GM21390 (cell line): Measurements from ENCODE around the gene PGA3.
"Not testable (repeated sequence)": the region's sequence is repeated elsewhere in the genome, so short reads cannot be mapped to it uniquely, and the experiment has no call there.

Experiments used
- ATAC-seq: cut with Tn5 transposase; IDR thresholded peaks from one replicate; pipeline ENCODE4 v1.9.1; 2021; ENCODE audit not compliant: unreplicated experiment

PGA3 gene

DNA sequence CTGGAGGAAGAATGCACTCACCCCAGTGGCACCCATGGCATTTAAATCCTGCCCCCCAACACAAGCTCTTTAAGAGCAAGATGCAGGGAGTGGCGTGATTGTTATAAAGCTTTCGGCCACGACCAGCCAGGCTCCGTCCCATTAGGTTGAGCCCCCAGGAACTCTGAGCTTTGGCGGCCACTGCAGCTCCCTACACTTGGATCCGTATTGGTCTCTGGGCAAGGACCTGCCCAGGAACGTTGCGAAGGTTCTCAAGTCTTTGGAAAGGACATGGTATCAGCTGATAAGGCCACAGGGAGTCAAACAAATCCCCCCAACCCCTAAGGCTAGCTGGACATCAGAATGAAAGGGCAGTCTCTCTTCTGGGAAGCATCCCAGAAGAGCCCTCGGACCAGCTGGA lies 32.7 kb upstream of the PGA3 start:
- ATAC-seq: no peak

DNA sequence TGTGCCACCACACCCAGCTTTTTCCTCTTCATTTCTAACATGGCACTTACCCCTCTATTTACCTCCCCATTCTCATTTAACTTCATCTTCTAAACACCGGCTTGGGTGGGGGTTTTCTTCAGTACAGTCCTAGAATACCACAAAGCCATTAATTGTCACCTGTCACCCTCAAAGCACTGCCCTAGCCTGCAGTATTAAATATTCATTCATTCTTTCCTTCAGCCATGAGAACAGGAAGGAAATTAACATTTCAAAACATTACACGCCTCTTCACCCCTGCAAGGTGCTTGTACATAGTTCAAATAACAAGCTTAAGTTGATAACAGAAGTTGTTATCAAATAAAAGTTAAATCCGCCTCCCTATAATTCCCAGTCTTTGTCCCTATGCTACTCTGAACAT lies 31.4 kb upstream of the PGA3 start:
- no peak for ATAC-seq

DNA sequence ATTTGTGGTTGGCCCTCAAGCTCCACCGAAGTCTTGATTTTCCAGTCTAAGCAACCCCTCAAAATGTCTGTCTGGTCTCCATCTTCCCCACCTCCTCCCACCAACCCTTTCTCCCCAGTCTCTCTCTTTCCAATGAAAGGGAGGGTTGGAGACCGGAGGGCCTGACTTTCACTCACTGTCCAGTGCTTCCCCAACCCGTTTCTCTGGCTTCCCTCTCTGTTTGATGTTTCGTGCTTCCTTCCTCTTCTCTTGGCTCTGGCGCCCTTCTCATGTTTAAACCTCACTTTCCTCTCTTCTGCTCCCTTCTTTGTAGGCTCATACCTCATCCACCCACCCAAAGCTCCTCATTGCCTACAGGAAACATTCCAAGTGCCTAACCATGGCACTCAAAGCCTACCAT lies 31.0 kb upstream of the PGA3 start:
- ATAC-seq: no peak

DNA sequence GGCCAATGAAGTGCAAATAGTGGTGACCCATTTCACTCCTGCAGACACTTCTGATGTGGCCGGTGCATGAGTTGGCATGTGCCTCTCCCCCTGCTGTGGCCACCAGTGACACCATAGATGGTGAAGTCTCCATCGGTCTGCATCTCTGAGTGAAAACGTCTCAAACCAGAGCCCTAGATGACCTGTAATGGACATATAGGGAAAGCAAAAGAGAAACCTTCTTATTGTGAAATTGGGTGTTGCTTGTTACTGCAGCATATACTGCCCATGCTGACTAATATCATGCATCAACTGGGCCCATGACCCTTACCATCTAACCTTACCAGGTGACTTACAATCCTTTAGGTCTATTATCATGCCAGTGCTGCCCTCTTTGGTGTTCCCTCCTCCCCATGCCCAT lies 30.4 kb upstream of the PGA3 start:
- no peak for ATAC-seq

DNA sequence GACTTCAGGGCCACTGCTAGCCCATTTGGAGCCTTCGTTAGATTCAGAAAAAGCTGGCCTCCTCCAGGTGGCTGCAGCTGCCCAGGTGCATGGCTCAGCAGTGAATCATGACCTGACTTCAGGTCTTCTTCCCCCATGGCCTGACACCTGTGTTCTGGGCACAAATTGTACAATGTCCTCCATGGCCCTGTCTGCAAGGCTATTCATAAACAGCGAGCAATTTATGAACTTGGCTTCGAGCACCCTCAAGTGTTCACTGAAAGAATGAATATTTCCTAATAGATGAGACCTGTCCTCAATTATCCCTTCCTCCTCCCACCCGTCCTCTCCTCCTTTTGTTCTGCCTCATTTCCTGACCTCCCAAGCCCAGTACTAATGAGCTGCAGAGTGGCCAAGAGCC lies 29.9 kb upstream of the PGA3 start:
- ATAC-seq: no peak

DNA sequence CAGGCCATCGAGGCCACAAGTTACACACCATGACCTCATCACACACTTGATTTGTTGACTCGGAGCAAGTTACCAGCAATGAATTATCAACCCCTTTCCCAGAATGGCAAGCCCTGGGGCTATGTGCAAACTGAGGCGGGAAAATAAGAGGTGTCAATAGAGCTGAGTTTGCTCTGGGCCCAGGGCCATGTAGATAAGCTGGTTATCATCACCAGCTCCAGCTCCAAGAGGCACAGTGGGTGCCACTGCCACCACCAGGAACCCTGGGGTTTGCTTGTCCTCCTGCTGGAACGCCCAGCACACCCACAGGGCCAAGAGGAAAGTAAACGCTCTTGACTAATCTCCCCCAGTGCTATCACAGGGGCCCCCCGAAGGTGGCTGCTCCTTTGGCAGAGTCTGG lies 29.0 kb upstream of the PGA3 start:
- no peak for ATAC-seq

DNA sequence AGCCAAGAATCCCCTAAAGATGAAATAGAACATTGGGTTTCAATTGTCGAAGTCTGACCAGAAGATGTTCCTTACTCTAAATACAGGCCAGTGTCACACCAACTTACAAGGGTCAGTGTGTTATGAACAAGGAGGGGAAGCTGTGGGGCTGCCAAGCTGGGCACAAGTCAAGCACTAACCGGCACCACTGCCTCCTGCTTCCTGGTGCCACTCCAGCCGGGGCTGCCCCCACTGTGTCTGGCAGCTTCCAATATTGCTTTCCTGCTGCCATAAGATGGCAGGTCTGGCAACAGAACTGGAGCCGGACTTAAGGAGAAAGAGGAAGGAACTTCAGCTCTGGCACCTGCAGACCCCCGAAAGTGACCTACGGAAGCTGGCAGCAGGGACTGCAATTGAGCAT lies 28.4 kb upstream of the PGA3 start:
- no peak for ATAC-seq

DNA sequence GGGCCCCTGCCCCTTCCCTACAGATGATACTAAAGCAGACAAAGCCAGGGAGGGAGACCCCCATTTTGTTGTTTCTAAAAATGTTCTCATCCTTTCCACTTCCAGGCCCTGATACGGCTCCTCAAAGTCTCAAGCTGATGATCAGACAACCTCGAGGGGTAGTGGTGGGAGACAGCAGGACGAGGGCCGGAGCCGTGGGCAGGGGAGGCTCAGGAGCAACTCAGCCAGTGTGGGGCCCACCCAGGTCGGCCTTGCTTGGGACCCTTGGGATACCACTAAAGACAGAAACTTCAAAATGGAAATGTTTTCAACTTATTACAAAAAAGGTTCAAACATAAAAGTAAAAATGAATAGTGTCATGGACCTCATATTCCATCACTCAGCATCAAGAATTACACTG lies 26.9 kb upstream of the PGA3 start:
- no peak for ATAC-seq

DNA sequence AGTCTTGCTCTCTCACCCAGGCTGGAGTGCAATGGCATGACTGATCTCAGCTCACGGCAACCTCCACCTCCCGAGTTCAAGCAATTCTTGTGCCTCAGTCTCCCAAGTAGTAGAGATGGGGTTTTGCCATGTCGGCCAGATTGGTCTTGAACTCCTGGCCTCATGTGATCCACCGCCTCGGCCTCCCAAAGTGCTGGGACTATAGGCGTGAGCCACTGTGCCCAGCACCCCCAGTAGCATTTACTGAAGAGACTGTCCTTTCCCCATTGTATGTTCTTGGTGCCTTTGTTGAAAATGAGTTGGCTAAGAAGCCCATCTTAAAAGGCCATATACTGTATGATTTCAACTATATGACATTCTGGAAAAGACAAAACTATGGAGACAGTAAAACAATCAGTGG lies 23.1 kb upstream of the PGA3 start:
- not testable (repeated sequence) for ATAC-seq

DNA sequence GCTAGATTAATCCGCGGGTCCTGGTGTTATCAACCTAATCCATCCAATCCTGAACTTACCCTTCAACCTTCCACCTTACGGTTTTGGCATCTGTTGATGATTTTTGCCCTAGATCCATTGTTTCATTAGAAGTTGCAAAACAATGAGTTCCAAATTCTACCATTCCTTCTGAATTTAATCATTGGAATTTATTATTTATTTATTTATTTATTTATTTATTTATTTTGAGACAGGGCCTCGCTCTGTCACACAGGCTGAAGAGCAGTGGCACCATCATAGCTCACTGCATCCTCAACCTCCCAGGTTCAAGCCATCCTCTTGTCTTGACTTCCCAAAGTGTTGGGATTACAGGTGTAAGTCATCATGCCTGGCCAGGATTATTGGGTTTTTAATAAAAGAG lies 21.8 kb upstream of the PGA3 start:
- no peak for ATAC-seq

DNA sequence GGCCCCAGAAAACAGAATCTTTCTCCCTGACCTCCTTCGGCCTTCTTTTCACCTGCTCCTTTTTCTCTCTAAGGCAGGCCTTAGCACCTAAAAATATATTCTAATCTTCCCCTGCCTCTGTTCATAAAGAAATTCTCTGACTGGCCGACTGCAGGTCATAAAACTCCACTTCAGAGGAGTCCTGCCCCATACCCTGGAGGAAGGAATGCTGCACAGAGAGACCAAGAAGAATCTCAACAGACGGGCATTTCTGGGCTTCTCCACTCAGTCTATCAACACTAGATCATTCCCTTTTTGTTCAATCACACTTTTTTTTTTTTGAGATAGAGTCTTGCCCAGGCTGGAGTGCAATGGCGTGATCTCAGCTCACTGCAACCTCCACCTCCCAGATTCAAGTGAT lies 19.7 kb upstream of the PGA3 start:
- ATAC-seq: no peak

DNA sequence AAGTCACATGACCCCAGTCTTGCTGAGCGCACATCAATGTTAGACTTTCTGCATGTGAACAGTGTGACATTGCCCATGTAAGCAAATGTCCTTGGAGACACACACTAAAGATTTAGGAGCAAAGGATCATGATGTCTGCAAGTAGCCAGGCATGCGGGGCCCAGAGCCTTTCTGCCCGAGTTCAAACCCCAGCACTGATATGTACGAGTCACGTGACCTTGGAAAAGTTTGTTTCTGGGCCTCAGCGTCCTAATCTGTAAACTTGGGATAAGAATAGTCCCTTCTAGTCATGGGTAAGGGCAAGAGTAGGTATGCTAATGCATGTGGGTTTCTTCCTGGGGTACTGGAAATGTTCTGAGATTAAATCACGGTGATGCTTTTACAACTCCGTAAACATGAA lies 16.8 kb upstream of the PGA3 start:
- no peak for ATAC-seq

DNA sequence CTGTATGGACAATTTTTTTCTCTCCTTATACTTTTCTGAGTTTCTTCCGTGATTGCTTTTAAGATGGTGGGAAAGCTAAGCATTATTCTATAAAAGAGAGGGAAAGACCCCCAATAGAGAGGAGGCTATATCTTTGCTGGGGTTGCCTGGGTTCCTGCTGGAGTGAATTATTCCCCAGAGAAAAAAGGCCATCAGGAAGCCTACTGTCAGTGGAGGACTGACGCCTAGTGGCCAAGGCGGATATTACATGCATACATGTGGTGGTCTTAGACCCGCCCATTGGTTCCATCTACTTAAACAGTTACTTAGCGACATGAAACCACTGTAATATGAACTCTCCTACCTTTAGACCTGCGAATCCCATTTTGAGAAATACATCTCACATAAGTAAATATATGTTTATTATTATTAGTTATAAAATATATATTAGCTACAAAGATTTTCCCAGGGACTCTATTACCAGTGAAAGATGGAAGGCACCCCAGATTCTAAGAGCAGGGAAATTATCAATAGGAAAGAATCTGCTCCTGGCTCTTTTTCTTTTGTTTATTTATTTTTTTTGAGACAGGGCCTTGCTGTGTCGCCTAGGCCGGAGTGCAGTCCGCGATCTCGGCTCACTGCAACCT lies 15.7 kb upstream of the PGA3 start:
- peak; percentile 46 for ATAC-seq

DNA sequence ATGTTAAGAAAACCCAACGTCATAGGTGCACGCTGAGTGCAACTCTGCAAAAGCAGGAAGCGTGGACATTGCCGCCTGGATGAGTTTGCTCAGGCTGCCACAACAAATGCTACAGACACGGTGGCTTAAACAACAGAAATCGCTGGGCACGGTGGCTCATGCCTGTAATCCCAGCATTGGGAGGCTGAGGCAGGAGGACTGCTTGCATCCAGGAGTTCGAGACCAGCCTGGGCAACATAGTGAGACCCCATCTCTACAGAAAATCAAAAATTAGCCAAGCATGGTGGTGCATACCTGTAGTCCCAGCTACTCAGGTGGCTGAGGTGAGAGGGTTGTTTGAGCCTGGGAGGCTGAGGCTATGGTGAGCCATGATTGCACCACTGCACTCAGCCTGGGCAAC lies 13.4 kb upstream of the PGA3 start:
- ATAC-seq: no peak

DNA sequence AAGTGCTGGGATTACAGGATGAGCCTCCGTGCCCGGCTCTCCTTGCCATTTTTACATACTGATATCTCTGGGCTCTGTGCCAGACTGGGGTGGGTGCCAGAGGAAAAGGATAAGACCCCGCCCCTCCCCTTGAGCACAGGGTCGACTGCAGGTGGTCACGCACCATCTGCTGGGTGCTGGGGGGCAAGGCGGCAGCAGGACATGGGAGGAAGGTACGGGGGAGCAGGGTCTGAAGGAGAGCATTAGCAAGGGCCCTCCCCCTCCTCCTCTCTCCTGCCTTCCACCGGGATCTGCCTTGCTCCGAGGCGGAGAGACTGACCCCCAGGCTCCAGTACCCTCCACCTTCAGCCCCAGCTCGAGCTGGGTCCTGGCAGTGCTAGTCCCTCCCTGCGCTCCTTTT lies 9.7 kb upstream of the PGA3 start:
- ATAC-seq: no peak

DNA sequence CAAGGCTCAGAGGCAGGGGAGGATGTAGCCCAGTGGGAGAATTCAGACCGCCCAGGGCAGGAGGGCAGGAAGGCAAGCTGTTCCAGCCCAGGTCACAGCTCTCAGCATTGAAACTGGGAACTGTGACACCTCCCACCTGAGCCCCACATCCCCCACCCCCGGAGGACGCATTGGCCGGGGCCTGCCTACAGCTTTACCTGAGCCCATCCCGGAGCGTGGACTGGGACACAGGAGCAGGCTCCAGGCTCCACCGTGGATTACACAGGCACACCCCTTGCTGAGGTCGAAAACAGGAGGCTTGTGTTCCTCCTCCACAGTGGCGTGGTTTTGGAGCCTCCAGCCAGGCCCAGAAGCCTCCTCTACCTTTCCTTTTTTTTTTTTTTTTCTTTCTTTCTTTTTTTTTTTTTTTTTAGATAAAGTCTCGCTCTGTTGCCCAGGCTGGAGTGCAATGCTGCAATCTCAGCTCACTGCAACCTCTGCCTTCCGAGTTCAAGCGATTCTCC lies 9.1 kb upstream of the PGA3 start:
- ATAC-seq: no peak

DNA sequence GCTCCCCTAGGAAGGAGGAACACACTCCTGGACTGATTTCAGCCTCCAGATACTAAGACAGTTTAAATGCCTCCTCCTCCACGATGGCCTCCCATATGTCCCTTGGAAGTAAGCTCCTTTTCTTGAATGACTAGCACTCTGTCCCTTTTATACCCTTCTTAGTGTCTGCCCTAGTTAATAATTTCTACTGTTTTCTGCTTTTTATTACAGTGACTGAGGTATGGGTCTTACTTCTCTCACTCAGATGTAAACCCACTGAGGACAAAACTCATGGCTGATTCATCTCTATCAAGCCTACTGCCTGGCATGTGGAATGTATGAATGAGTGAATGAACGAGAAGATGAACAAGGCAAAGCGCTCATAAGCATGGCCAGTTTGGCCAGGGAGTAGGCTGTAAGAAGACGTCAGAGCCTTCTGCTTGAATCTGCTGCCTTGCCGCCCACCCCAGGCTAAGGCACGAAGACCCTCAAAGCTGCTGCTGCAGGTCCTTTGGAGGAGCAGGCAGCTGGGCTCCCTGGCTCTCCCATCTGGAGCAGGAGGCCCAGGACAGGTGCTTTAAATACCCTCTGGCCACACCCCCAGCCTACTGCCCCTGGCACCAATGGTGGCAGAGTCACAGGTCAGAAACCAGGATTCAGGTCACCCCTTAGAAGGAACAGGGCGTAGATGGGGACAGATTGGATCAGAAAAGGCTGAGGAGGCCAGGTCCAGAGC lies 8.2 kb upstream of the PGA3 start:
- no peak for ATAC-seq

DNA sequence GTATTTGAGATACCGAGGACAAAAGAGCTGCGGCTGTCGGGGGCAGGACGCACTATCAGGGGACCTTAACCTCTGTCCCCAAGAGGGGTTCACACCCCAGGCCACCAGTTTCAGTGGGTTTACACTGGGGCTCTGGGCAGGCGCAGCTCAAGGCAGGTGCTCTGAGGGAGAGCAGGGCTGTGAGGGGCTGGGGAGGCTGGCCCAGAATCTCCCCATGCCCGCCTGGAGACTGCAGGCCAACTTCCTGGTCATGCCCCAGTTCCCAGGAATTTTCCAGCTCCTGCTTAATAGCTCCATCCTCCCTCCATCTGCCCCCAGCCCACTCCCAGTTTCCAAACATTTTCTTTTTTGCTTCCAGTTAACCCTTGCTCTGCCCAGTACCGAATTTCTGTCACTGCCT lies 7.6 kb upstream of the PGA3 start:
- ATAC-seq: no peak

DNA sequence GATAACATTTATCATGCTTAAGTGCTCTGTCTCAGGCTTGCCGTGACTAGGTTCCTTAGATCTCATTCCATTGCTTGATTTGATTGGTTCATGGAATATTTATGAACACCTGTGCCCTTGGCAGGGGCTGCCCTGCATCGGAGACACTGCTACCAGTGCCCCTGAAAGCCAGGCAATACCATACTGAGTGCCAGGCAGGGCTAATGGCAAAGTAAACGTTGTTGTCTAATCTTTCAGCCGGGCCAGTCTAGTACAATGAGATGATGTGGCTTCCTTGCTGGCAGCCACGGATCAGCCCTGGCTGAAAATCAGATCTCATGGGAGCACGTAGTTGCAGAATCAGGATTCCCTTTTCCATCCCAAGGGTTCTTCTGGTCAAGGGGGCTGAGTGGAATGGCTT lies 5.0 kb upstream of the PGA3 start:
- ATAC-seq: no peak

DNA sequence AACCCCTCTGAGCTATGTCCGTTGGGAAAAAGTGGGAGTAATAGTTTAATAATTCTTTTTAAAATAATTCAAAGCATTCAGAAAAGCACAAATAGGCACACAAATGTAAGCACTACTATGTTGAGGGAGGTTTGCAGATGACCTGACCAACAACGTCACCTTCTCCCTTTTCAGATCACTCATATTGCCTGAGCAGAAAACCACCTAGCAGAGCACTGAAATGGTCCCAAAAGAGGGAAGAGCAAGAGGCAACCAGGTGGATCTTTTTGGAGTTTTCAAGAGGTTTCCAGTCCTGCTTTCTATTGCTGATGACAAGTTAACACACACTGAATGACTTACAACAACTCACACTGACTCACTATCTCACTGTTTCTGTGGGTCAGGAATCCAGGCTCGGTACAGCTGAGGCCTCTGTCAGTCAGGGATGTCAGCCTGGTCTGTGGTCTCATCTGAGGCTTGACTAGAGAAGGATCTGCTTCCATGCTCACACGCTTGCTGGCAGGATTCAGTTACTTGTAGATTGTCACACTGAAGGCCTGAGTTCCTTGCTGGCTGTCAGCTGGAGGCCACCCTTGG lies 4.3 kb upstream of the PGA3 start:
- no peak for ATAC-seq

DNA sequence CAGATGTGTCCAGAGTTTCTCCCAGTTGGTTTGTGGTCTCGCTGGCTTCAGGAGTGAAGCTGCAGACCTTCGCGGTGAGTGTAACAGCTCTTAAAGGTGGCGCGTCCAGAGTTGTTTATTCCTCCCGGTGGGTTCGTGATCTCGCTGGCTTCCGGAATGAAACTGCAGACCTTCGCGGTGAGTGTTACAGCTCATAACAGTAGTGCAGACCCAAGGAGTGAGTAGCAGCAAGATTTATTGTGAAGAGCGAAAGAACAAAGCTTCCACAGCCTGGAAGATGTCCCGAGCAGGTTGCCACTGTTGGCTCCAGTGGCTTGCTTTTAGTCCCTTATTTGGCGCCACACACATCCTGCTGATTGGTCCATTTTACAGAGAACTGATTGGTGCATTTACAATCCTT lies 1.8 kb upstream of the PGA3 start:
- ATAC-seq: no peak

DNA sequence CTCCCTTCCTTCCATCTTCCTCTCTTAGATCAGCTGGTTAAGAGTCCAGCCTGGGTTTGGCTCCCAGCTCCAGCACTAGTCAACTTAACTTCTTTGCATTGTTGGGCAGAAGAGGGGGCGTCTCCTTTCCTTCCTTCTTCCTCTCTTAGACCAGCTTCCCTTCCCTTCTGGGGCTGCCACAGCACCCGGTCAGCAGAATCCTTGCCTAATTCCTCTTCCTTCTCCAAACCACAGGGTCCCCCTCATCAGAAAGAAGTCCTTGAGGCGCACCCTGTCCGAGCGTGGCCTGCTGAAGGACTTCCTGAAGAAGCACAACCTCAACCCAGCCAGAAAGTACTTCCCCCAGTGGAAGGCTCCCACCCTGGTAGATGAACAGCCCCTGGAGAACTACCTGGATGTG lies 558 bp downstream of the PGA3 start:
- ATAC-seq: not testable (repeated sequence)
